PFSK-1 (cell line): ENCODE measurements around the gene PRKCQ.

ENCODE experiments used
- POLR2AphosphoS5 ChIP-seq: IDR thresholded peaks from 2 replicates; pipeline ENCODE4 v1.6.1; 2012; ENCODE audit warnings: low read depth, mild to moderate bottlenecking, control low read depth, low read length, moderate library complexity
- REST ChIP-seq, 2 experiments: IDR thresholded peaks; 2 replicates each; pipeline versions ENCODE4 v1.6.1 to v1.8.0; 2011 to 2012; ENCODE audit warnings: low read depth in 2 of 2, low read length in 2 of 2, control low read depth in 1 of 2, inconsistent platforms in 1 of 2, mild to moderate bottlenecking in 1 of 2, moderate library complexity in 1 of 2; ENCODE audit not compliant: insufficient read depth in 1 of 2
- SIN3A ChIP-seq: IDR thresholded peaks from 2 replicates; pipeline ENCODE4 v1.6.1; 2012; ENCODE audit warnings: mild to moderate bottlenecking, low read length, moderate library complexity, borderline replicate concordance; ENCODE audit not compliant: insufficient read depth

DNA sequence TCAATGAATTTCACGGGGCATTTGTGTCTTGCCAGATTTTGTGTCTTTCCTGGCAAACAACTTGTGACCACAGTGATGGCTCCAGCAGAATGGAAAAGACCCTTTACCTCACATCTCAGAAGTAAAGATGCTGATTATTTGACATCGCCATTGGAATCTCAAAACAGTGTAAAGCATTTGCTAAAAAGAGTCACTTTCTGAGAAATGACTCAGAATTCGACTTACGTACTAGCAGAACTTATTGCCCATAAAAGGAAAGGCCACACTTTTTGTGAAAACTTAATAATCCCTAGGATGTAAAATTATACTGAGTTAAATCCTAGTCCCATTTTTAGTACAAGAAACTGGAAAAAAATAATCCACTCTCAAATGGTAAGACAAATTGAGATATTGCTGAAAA is 35.9 kb upstream of the PRKCQ start:
- TF ChIP-seq POLR2AphosphoS5, result no peak
- TF ChIP-seq SIN3A, result no peak
- no peak for TF ChIP-seq REST (IDR thresholded peaks at IDR 0.05; ENCODE audit: insufficient read depth in 1 of 2, low read depth in 2 of 2, low read length in 2 of 2)
